Hematopoietic multipotent progenitor cell treated with erythropoietin and hydrocortisone succinate and interleukin-3 and kit ligand, for 8 days (in vitro differentiated cells): ENCODE data around the gene AP2S1.
A peak's percentile ranks its signal among the peaks of the same experiment; 100 is the strongest.
"Not testable (repeated sequence)": the region's sequence is repeated elsewhere in the genome, so short reads cannot be mapped to it uniquely, and the experiment has no call there.

ENCODE experiments used
- DNase-seq: peaks from one replicate; pipeline ENCODE4 v3.0.0-alpha.2; 2015

AP2S1 gene

GRCh38 chr19:46850228-46851203, at the start of gene AP2S1:
TSS of gene AP2S1 (minus strand) at chr19:46850846. CDS start at chr19:46850766, 80 bp downstream.
- peak; percentile 98 for DNase-seq

- no peak for DNase-seq
These were observed 49.7 kb upstream of the AP2S1 start for GRCh38 chr19:46900341-46900740.

GRCh38 chr19:46898731-46899130, 48.1 kb upstream of the AP2S1 start:
- DNase-seq: peak; percentile 19

- DNase-seq: no peak
These were observed 45.6 kb upstream of the AP2S1 start for GRCh38 chr19:46896076-46896794.

- DNase-seq: no peak
These were observed 41.9 kb upstream of the AP2S1 start for GRCh38 chr19:46892252-46893179.

GRCh38 chr19:46890423-46891170, 40.0 kb upstream of the AP2S1 start:
- DNase-seq: no peak

- no peak for DNase-seq
These were observed 36.7 kb upstream of the AP2S1 start for GRCh38 chr19:46887240-46887782.

GRCh38 chr19:46886546-46887239, 36.0 kb upstream of the AP2S1 start:
- DNase-seq: no peak

- no peak for DNase-seq
These were observed 34.8 kb upstream of the AP2S1 start for GRCh38 chr19:46885411-46885810.

GRCh38 chr19:46882751-46883150, 32.1 kb upstream of the AP2S1 start:
- not testable (repeated sequence) for DNase-seq

GRCh38 chr19:46882034-46882433, 31.4 kb upstream of the AP2S1 start:
- no peak for DNase-seq

- no peak for DNase-seq
These were observed 30.4 kb upstream of the AP2S1 start for GRCh38 chr19:46881092-46881491.

- DNase-seq: no peak
These were observed 29.8 kb upstream of the AP2S1 start for GRCh38 chr19:46880431-46880830.

- DNase-seq: no peak
These were observed 28.1 kb upstream of the AP2S1 start for GRCh38 chr19:46878613-46879375.

GRCh38 chr19:46875657-46876056, 25.0 kb upstream of the AP2S1 start:
- DNase-seq: no peak

- DNase-seq: no peak
These were observed 24.6 kb upstream of the AP2S1 start for GRCh38 chr19:46875234-46875633.

GRCh38 chr19:46872967-46873366, 22.3 kb upstream of the AP2S1 start:
- no peak for DNase-seq

GRCh38 chr19:46871173-46871572, 20.5 kb upstream of the AP2S1 start:
- not testable (repeated sequence) for DNase-seq

GRCh38 chr19:46868025-46868802, 17.6 kb upstream of the AP2S1 start:
- no peak for DNase-seq
